ENCODE results near the gene YAF2.

The YAF2 gene

DNA sequence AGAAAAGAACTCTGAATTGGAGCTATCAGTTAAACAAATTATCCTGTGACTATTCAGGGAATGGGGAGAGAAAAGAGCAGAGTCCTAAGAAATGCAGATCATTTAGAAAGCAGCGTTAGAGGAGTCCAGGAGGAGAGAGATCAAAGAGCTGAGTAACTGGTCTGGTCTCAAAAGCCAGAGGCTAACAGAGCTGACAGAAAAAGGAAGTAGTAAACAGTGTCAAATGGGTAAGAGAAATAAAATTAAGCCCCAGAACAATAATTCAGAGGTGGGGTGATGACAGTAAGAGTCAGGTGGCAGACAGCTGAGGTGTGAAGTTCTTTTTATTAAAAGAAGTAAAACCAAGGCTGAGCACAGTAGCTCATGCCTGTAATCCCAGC is 112.7 kb downstream of the YAF2 start:
- Histone ChIP-seq H3K18ac (ENCODE audit: low read length) (no peak overlapping the region), H3K4me2 (ENCODE audit: low read length) (no peak overlapping the region), H3K23ac (ENCODE audit: low read length) (no peak overlapping the region), H4K5ac (ENCODE audit: low read length) (no peak overlapping the region), H4K8ac (ENCODE audit: low read depth, low read length) (no peak overlapping the region), H2BK120ac (ENCODE audit: low read depth, low read length) (no peak overlapping the region), H3K27me3 (ENCODE audit: insufficient read depth, low read length, poor library complexity) (no peaks in the 10 kb centered on the region), H3K9ac (ENCODE audit: low read length) (no peak overlapping the region), H2BK5ac (ENCODE audit: low read length) (no peak overlapping the region), H3K4ac (ENCODE audit: low read depth, low read length) (no peak overlapping the region), H3K79me2 (ENCODE audit: control insufficient read depth, insufficient read depth, low read length) (peaks cover 2% of the 10 kb centered on the region), H3K27ac (ENCODE audit: low read depth, low read length) (peak overlapping the region; percentile 52), H2AK5ac (ENCODE audit: low read length) (no peak overlapping the region), H3K56ac (ENCODE audit: low read length) (no peak overlapping the region), H2BK15ac (replicated peaks; ENCODE audit: low read depth) (no peak overlapping the region), H3K4me3 (ENCODE audit: low read length) (no peak overlapping the region), H3K79me1 (ENCODE audit: low read length) (peaks cover 7% of the 10 kb centered on the region), H3K36me3 (ENCODE audit: control insufficient read depth, insufficient read depth, low read length) (no peaks in the 10 kb centered on the region), H3K4me1 (ENCODE audit: control insufficient read depth, low read depth, low read length) (peaks cover 11% of the 10 kb centered on the region)
- no CpG with 5 or more reads among the region's 1 CpG for WGBS (ENCODE audit: extremely low coverage, insufficient coverage, low lambda C conversion rate)
- peak; percentile 59 for DNase-seq

GRCh38 chr12:42124764-42125387 is 113.2 kb downstream of the YAF2 start:
- Histone ChIP-seq H3K79me1 (ENCODE audit: low read length) (peaks cover 8% of the 10 kb centered on the region), H3K4ac (ENCODE audit: low read depth, low read length) (no peak overlapping the region), H2BK5ac (ENCODE audit: low read length) (no peak overlapping the region), H2BK15ac (replicated peaks; ENCODE audit: low read depth) (no peak overlapping the region), H3K4me2 (ENCODE audit: low read length) (no peak overlapping the region), H3K18ac (ENCODE audit: low read length) (no peak overlapping the region), H3K36me3 (ENCODE audit: control insufficient read depth, insufficient read depth, low read length) (no peaks in the 10 kb centered on the region), H3K4me3 (ENCODE audit: low read length) (no peak overlapping the region), H3K27ac (ENCODE audit: low read depth, low read length) (peak overlapping the region; percentile 52), H3K9ac (ENCODE audit: low read length) (no peak overlapping the region), H4K5ac (ENCODE audit: low read length) (no peak overlapping the region), H3K27me3 (ENCODE audit: insufficient read depth, low read length, poor library complexity) (no peaks in the 10 kb centered on the region), H2AK5ac (ENCODE audit: low read length) (no peak overlapping the region), H3K23ac (ENCODE audit: low read length) (no peak overlapping the region), H3K56ac (ENCODE audit: low read length) (peak overlapping the region; percentile 65), H3K79me2 (ENCODE audit: control insufficient read depth, insufficient read depth, low read length) (peaks cover 2% of the 10 kb centered on the region), H4K8ac (ENCODE audit: low read depth, low read length) (no peak overlapping the region), H2BK120ac (ENCODE audit: low read depth, low read length) (no peak overlapping the region), H3K4me1 (ENCODE audit: control insufficient read depth, low read depth, low read length) (peaks cover 11% of the 10 kb centered on the region)
- WGBS (ENCODE audit: extremely low coverage, insufficient coverage, low lambda C conversion rate) = no CpG with 5 or more reads among the region's 5 CpGs
- peak; percentile 82 for DNase-seq

DNA sequence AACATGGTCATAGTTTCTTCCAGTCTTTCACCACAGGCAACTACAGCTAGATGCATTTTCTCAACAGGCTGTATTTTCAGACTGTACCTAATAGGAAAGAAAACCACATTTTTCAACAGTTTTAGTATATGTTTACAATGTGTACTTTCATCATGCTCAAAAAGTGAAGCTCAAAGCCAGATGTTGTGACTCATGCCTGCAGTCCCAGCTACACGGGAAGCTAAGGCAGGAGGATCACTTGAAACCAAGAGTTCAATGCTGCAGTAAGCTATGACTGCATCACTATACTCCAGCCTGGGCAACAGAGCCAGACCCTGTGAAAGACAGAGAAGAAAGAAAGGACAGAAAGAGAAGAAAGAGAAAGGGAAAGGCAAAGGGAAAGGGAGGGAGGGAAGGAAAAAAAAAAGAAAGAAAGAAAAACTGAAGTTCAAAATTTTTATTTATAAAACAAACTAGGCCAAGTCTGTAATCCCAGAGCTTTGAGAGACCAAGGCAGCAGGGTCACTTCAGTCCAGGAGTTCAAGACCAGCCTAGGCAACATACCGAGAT is 118.9 kb downstream of the YAF2 start:
- Histone ChIP-seq H3K36me3 (ENCODE audit: control insufficient read depth, insufficient read depth, low read length) (peaks cover 2% of the 10 kb centered on the region), H3K18ac (ENCODE audit: low read length) (no peak overlapping the region), H2BK15ac (replicated peaks; ENCODE audit: low read depth) (no peak overlapping the region), H2AK5ac (ENCODE audit: low read length) (no peak overlapping the region), H2BK5ac (ENCODE audit: low read length) (no peak overlapping the region), H3K4me3 (ENCODE audit: low read length) (no peak overlapping the region), H3K79me1 (ENCODE audit: low read length) (peaks cover 6% of the 10 kb centered on the region), H3K27me3 (ENCODE audit: insufficient read depth, low read length, poor library complexity) (no peaks in the 10 kb centered on the region), H2BK120ac (ENCODE audit: low read depth, low read length) (no peak overlapping the region), H3K79me2 (ENCODE audit: control insufficient read depth, insufficient read depth, low read length) (peaks cover 2% of the 10 kb centered on the region), H3K27ac (ENCODE audit: low read depth, low read length) (no peak overlapping the region), H3K4me1 (ENCODE audit: control insufficient read depth, low read depth, low read length) (no peaks in the 10 kb centered on the region), H3K4me2 (ENCODE audit: low read length) (no peak overlapping the region), H3K56ac (ENCODE audit: low read length) (no peak overlapping the region), H3K9ac (ENCODE audit: low read length) (no peak overlapping the region), H3K23ac (ENCODE audit: low read length) (no peak overlapping the region), H4K8ac (ENCODE audit: low read depth, low read length) (no peak overlapping the region), H3K4ac (ENCODE audit: low read depth, low read length) (no peak overlapping the region), H4K5ac (ENCODE audit: low read length) (no peak overlapping the region)
- DNase-seq = no peak
- WGBS (ENCODE audit: extremely low coverage, insufficient coverage, low lambda C conversion rate) = no CpG with 5 or more reads among the region's 2 CpGs

- no peak overlapping the region for H2BK5ac ChIP-seq (ENCODE audit: low read length)
- no peak overlapping the region for H3K27ac ChIP-seq (ENCODE audit: low read depth, low read length)
- peaks cover 6% of the 10 kb centered on the region for H3K79me1 ChIP-seq (ENCODE audit: low read length)
- H3K9ac ChIP-seq (ENCODE audit: low read length) = no peak overlapping the region
- H3K4me3 ChIP-seq (ENCODE audit: low read length) = no peak overlapping the region
- no peak overlapping the region for H2BK15ac ChIP-seq (replicated peaks; ENCODE audit: low read depth)
- no peak overlapping the region for H3K4me2 ChIP-seq (ENCODE audit: low read length)
- no peak overlapping the region for H3K18ac ChIP-seq (ENCODE audit: low read length)
- H3K27me3 ChIP-seq (ENCODE audit: insufficient read depth, low read length, poor library complexity) = no peaks in the 10 kb centered on the region
- DNase-seq = no peak
- no peak overlapping the region for H4K5ac ChIP-seq (ENCODE audit: low read length)
- H3K4ac ChIP-seq (ENCODE audit: low read depth, low read length) = no peak overlapping the region
- H3K79me2 ChIP-seq (ENCODE audit: control insufficient read depth, insufficient read depth, low read length) = peaks cover 2% of the 10 kb centered on the region
- no CpG with 5 or more reads among the region's 5 CpGs for WGBS (ENCODE audit: extremely low coverage, insufficient coverage, low lambda C conversion rate)
- H3K56ac ChIP-seq (ENCODE audit: low read length) = no peak overlapping the region
- peaks cover 2% of the 10 kb centered on the region for H3K36me3 ChIP-seq (ENCODE audit: control insufficient read depth, insufficient read depth, low read length)
- H3K23ac ChIP-seq (ENCODE audit: low read length) = no peak overlapping the region
- no peak overlapping the region for H4K8ac ChIP-seq (ENCODE audit: low read depth, low read length)
- no peaks in the 10 kb centered on the region for H3K4me1 ChIP-seq (ENCODE audit: control insufficient read depth, low read depth, low read length)
- H2AK5ac ChIP-seq (ENCODE audit: low read length) = no peak overlapping the region
- H2BK120ac ChIP-seq (ENCODE audit: low read depth, low read length) = no peak overlapping the region
Observed at GRCh38 chr12:42118136-42118879, 119.7 kb downstream of the YAF2 start.

DNA sequence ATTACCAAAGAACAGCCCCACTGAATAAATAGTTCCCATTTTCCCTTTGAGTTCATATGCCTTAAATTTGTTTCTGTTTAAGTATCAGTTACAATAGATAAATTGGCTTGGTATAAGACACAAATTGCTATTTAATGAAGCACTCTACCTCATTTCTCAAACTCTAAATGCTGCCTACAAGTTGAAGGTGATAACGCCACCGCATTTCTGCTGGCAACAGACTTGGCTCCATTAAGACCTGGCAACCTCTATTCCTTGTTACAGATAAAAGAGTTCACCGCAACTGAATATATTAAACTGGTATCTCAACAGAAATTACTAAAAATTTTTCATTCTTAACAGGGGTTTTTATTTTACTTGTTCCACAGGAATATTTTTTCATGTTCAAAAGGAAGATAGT is 129.0 kb downstream of the YAF2 start:
- Histone ChIP-seq H3K23ac (ENCODE audit: low read length) (no peak overlapping the region), H4K8ac (ENCODE audit: low read depth, low read length) (no peak overlapping the region), H3K4ac (ENCODE audit: low read depth, low read length) (no peak overlapping the region), H3K9ac (ENCODE audit: low read length) (no peak overlapping the region), H4K5ac (ENCODE audit: low read length) (no peak overlapping the region), H3K56ac (ENCODE audit: low read length) (no peak overlapping the region), H3K27me3 (ENCODE audit: insufficient read depth, low read length, poor library complexity) (no peaks in the 10 kb centered on the region), H3K18ac (ENCODE audit: low read length) (no peak overlapping the region), H2AK5ac (ENCODE audit: low read length) (no peak overlapping the region), H3K79me1 (ENCODE audit: low read length) (no peaks in the 10 kb centered on the region), H3K79me2 (ENCODE audit: control insufficient read depth, insufficient read depth, low read length) (no peaks in the 10 kb centered on the region), H3K4me1 (ENCODE audit: control insufficient read depth, low read depth, low read length) (no peaks in the 10 kb centered on the region), H3K4me3 (ENCODE audit: low read length) (no peak overlapping the region), H3K36me3 (ENCODE audit: control insufficient read depth, insufficient read depth, low read length) (no peaks in the 10 kb centered on the region), H3K4me2 (ENCODE audit: low read length) (no peak overlapping the region), H3K27ac (ENCODE audit: low read depth, low read length) (no peak overlapping the region), H2BK15ac (replicated peaks; ENCODE audit: low read depth) (no peak overlapping the region), H2BK120ac (ENCODE audit: low read depth, low read length) (no peak overlapping the region), H2BK5ac (ENCODE audit: low read length) (no peak overlapping the region)
- DNase-seq = no peak
- WGBS (ENCODE audit: extremely low coverage, insufficient coverage, low lambda C conversion rate) = no CpG with 5 or more reads among the region's 3 CpGs
